HCT116 (cell line): ENCODE data around the gene KRT6A. TPM values are rescaled to one million over a fixed set of nuclear protein-coding genes. Genes with fewer than 3 reads are reported as not detected.
A peak's percentile ranks its signal among the peaks of the same experiment; 100 is the strongest.

ENCODE experiments used
- ATAC-seq: fragments of 200-7000 bp; cut with Tn5 transposase; 2 replicates; pipeline ENCODE4 v1.9.1; 2020; ENCODE audit warnings: mild to moderate bottlenecking, moderate library complexity
- BruUV-seq: library from RNA; stranded (reverse); fragments of 400-500 nt; replicated peaks from 2 replicates; lab custom pipeline; 2021; lab: Mats Ljungman, UMichigan
- CTCF ChIA-PET: fragments of 300-600 bp; sonication (Branson Sonifier 250); formaldehyde crosslinking; loops from one replicate; lab custom pipeline; 2021; ENCODE audit warnings: antibody characterized with exemption; lab: Charles Lee
- POLR2A ChIA-PET: fragments of 300-600, 350-600 bp; sonication (Branson Sonifier 250); formaldehyde crosslinking; loops from one replicate; lab custom pipeline; 2021; ENCODE audit warnings: antibody characterized with exemption; lab: Charles Lee
- RAD21 ChIA-PET, 2 experiments: fragments of 300-600 bp; sonication (Branson Sonifier 250); formaldehyde crosslinking; loops; one replicate each; lab custom pipeline; 2023; ENCODE audit warnings: low total read pairs in 2 of 2; ENCODE audit not compliant: uncharacterized antibody in 2 of 2, unreplicated experiment in 2 of 2, low non-redundant PET in 1 of 2; lab: Charles Lee
- DNase-seq: peaks from one replicate; pipeline ENCODE4 v3.0.0-alpha.2; 2010; ENCODE audit warnings: low read depth, low spot score
- H2AFZ ChIP-seq: fragments of 200-600 bp; shearing (Covaris generic), sonication (generic); 2 replicates; pipeline ENCODE4 v1.6.1; 2017; ENCODE audit warnings: low read depth, mixed run types, mixed read lengths, antibody characterized with exemption, low read length; ENCODE audit not compliant: poor library complexity, severe bottlenecking
- H3K27ac ChIP-seq: 2 replicates; pipeline ENCODE4 v1.5.1; 2012; ENCODE audit warnings: low read depth, low read length
- H3K27me3 ChIP-seq: fragments of 200-600 bp; sonication (generic); 2 replicates; pipeline ENCODE4 v1.6.1; 2016; ENCODE audit warnings: mixed run types, low read length, mixed read lengths; ENCODE audit not compliant: insufficient read depth
- H3K36me3 ChIP-seq, 2 experiments: fragments of 200-500 bp in 1 of 2; fragments of 200-600 bp in 1 of 2; sonication (Bioruptor generic) in 1 of 2; sonication (generic) in 1 of 2; 2 replicates each; pipeline versions ENCODE4 v1.5.1 to v1.6.1; 2014 to 2016; ENCODE audit warnings: low read length in 2 of 2, inconsistent platforms in 1 of 2, mixed read lengths in 1 of 2, mixed run types in 1 of 2; ENCODE audit not compliant: insufficient read depth in 2 of 2, control insufficient read depth in 1 of 2
- H3K4me1 ChIP-seq, 2 experiments: fragments of 200-600 bp in 1 of 2; sonication (generic) in 1 of 2; 2 replicates each; pipeline versions ENCODE4 v1.5.1 to v1.6.1; 2012 to 2017; ENCODE audit warnings: low read length in 2 of 2, inconsistent platforms in 1 of 2, mild to moderate bottlenecking in 1 of 2, mixed read lengths in 1 of 2, mixed run types in 1 of 2, moderate library complexity in 1 of 2; ENCODE audit not compliant: insufficient read depth in 2 of 2, control insufficient read depth in 1 of 2
- H3K4me2 ChIP-seq: fragments of 200-600 bp; sonication (generic); 2 replicates; pipeline ENCODE4 v1.6.1; 2017; ENCODE audit warnings: mixed run types, low read length, mixed read lengths
- H3K4me3 ChIP-seq, 2 experiments: fragments of 200-600 bp in 1 of 2; sonication (generic) in 1 of 2; replicated peaks in 1 of 2; 2 replicates each; pipeline ENCODE4 v1.5.1; 2011 to 2016; ENCODE audit warnings: low read length in 2 of 2, control low read depth in 1 of 2, low read depth in 1 of 2, mild to moderate bottlenecking in 1 of 2, mixed read lengths in 1 of 2, mixed run types in 1 of 2
- H3K79me2 ChIP-seq: fragments of 200-600 bp; sonication (generic); 2 replicates; pipeline ENCODE4 v1.6.1; 2017; ENCODE audit warnings: mild to moderate bottlenecking, mixed run types, low read length, moderate library complexity, mixed read lengths; ENCODE audit not compliant: insufficient read depth
- H3K9ac ChIP-seq: fragments of 200-600 bp; sonication (generic); 2 replicates; pipeline ENCODE4 v1.6.1; 2016; ENCODE audit warnings: low read length, mixed read lengths
- H3K9me2 ChIP-seq: fragments of 200-600 bp; sonication (generic), shearing (Covaris generic); 2 replicates; pipeline ENCODE4 v1.6.1; 2017; ENCODE audit warnings: mixed run types, mild to moderate bottlenecking, moderate library complexity; ENCODE audit not compliant: insufficient read depth
- H3K9me3 ChIP-seq, 2 experiments: fragments of 200-500 bp in 1 of 2; fragments of 200-600 bp in 1 of 2; sonication (Bioruptor generic) in 1 of 2; sonication (generic) in 1 of 2; 2 replicates each; pipeline ENCODE4 v1.6.1; 2014 to 2017; ENCODE audit warnings: low read length in 2 of 2, mixed read lengths in 2 of 2, inconsistent platforms in 1 of 2, low read depth in 1 of 2, mild to moderate bottlenecking in 1 of 2, mixed run types in 1 of 2, moderate library complexity in 1 of 2; ENCODE audit not compliant: control insufficient read depth in 1 of 2, insufficient read depth in 1 of 2
- H4K20me1 ChIP-seq: fragments of 200-600 bp; sonication (generic), shearing (Covaris generic); 2 replicates; pipeline ENCODE4 v1.6.1; 2017; ENCODE audit warnings: mixed run types, mild to moderate bottlenecking, moderate library complexity; ENCODE audit not compliant: insufficient read depth
- CBX3 ChIP-seq: IDR thresholded peaks from 2 replicates; pipeline ENCODE4 v1.6.1; 2012; ENCODE audit warnings: low read depth
- CEBPB ChIP-seq: IDR thresholded peaks from 2 replicates; pipeline ENCODE4 v1.6.1; 2012; ENCODE audit warnings: low read depth
- EGR1 ChIP-seq: IDR thresholded peaks from 2 replicates; pipeline ENCODE4 v1.6.1; 2012; ENCODE audit warnings: low read depth
- ELF1 ChIP-seq: IDR thresholded peaks from 2 replicates; pipeline ENCODE4 v1.6.1; 2012; ENCODE audit warnings: low read depth, borderline replicate concordance
- EZH2phosphoT487 ChIP-seq: fragments of 200-600 bp; IDR thresholded peaks from 2 replicates; pipeline ENCODE4 v1.6.1; 2018; ENCODE audit warnings: antibody characterized with exemption, borderline replicate concordance
- FOSL1 ChIP-seq: IDR thresholded peaks from 2 replicates; pipeline ENCODE4 v1.6.1; 2012; ENCODE audit warnings: low read depth
- JUND ChIP-seq: IDR thresholded peaks from 2 replicates; pipeline ENCODE4 v1.6.1; 2012
- POLR2A ChIP-seq: IDR thresholded peaks from 2 replicates; pipeline ENCODE4 v1.7.0; 2011; ENCODE audit warnings: borderline replicate concordance; ENCODE audit not compliant: insufficient read depth, insufficient read length; ENCODE audit errors: extremely low read depth
- POLR2AphosphoS5 ChIP-seq: IDR thresholded peaks from 2 replicates; pipeline ENCODE4 v1.6.1; 2011; ENCODE audit warnings: mild to moderate bottlenecking, low read depth, low read length, moderate library complexity
- RAD21 ChIP-seq: IDR thresholded peaks from 2 replicates; pipeline ENCODE4 v1.6.1; 2012; ENCODE audit warnings: low read depth, mild to moderate bottlenecking
- SIN3A ChIP-seq: IDR thresholded peaks from 2 replicates; pipeline ENCODE4 v1.6.1; 2012; ENCODE audit warnings: low read depth
- SP1 ChIP-seq: IDR thresholded peaks from 2 replicates; pipeline ENCODE4 v1.6.1; 2012; ENCODE audit warnings: low read depth
- SRF ChIP-seq: IDR thresholded peaks from 2 replicates; pipeline ENCODE4 v1.6.1; 2012; ENCODE audit warnings: low read depth
- YY1 ChIP-seq: IDR thresholded peaks from 2 replicates; pipeline ENCODE4 v1.6.1; 2011; ENCODE audit warnings: low read length, low read depth, moderate library complexity, mild to moderate bottlenecking; ENCODE audit not compliant: insufficient replicate concordance; ENCODE audit errors: extremely low read depth
- ZFX ChIP-seq: fragments of 450-650 bp; IDR thresholded peaks from 2 replicates; pipeline ENCODE4 v1.6.1; 2017
- intact Hi-C: fragments of 100-400 bp; cut with micrococcal nuclease; formaldehyde crosslinking; loops from 2 replicates; pipeline ENCODE4 v1.10.0; 2022
- total RNA-seq: library from RNA; stranded (reverse); gene quantifications from one replicate; pipeline ENCODE4 v1.2.1, GENCODE V29; 2021; ENCODE audit not compliant: unreplicated experiment
- TF ChIP-seq, protein P1 (sequence below): IDR thresholded peaks from 2 replicates; pipeline ENCODE4 v1.6.1; 2011; ENCODE audit warnings: mild to moderate bottlenecking, low read length, moderate library complexity; ENCODE audit not compliant: insufficient replicate concordance; ENCODE audit errors: extremely low read depth
- TF ChIP-seq, protein P2 (sequence below): IDR thresholded peaks from 2 replicates; pipeline ENCODE4 v1.6.1; 2012
- TF ChIP-seq, protein P3 (sequence below): IDR thresholded peaks from 2 replicates; pipeline ENCODE4 v1.6.1; 2012
- TF ChIP-seq, protein P4 (sequence below): IDR thresholded peaks from 2 replicates; pipeline ENCODE4 v1.6.1; 2012; ENCODE audit warnings: low read depth
- TF ChIP-seq, protein P5 (sequence below), 3 experiments: fragments of 200-600 bp in 1 of 3; sonication (generic) in 1 of 3; IDR thresholded peaks in 2 of 3; conservative IDR thresholded peaks in 1 of 3; 2 replicates each; pipeline ENCODE4 v1.5.1; 2012 to 2017; ENCODE audit warnings: low read depth in 2 of 3, low read length in 2 of 3, antibody characterized with exemption in 1 of 3, borderline replicate concordance in 1 of 3, control low read depth in 1 of 3, mild to moderate bottlenecking in 1 of 3, mixed read lengths in 1 of 3, mixed run types in 1 of 3, moderate library complexity in 1 of 3; ENCODE audit not compliant: insufficient read depth in 1 of 3

Gene KRT6A
- total RNA-seq, 1 experiment from 2014 or later = 0.66 TPM

DNA sequence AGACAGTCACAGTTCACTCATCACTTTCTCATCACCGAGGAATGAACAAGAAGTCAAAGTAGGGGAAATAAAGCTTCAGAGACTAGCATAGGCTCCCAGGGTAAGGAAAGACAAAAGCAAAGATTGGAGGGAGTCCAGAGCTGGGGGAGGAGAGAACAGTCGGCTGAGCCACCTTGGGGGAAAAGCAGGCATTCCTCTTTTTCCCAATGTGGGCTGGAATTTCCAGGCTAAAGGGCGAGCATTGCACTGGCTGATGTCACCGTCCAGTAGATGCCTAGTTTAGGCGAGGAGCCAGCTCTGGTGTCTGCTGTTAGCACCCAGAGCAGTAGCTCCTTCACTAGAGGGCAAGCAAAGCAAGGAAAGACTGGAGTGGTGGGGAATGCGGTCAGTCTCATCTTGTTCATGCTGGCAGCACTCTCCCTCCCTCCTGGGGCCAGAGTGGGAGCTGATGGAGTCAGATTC, 50.4 kb downstream of the KRT6A start:
- no peak for TF ChIP-seq YY1
- peak; percentile 75 for TF ChIP-seq FOSL1
- TF ChIP-seq ELF1 = no peak
- TF ChIP-seq ZFX = no peak
- TF ChIP-seq SP1 = peak; percentile 53; the same call in 1 of the 2 replicates
- peak; percentile 35; the same call in 1 of the 2 replicates for TF ChIP-seq EGR1
- peak; percentile 66 for TF ChIP-seq CEBPB
- TF ChIP-seq, protein P1, sequence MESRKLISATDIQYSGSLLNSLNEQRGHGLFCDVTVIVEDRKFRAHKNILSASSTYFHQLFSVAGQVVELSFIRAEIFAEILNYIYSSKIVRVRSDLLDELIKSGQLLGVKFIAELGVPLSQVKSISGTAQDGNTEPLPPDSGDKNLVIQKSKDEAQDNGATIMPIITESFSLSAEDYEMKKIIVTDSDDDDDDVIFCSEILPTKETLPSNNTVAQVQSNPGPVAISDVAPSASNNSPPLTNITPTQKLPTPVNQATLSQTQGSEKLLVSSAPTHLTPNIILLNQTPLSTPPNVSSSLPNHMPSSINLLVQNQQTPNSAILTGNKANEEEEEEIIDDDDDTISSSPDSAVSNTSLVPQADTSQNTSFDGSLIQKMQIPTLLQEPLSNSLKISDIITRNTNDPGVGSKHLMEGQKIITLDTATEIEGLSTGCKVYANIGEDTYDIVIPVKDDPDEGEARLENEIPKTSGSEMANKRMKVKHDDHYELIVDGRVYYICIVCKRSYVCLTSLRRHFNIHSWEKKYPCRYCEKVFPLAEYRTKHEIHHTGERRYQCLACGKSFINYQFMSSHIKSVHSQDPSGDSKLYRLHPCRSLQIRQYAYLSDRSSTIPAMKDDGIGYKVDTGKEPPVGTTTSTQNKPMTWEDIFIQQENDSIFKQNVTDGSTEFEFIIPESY = no peak
- 0 out of 2 replicates have a peak, but pooled peaks have one; percentile 33 for TF ChIP-seq SRF
- peak; percentile 51; the same call in 1 of the 2 replicates for TF ChIP-seq CBX3
- TF ChIP-seq, protein P2, sequence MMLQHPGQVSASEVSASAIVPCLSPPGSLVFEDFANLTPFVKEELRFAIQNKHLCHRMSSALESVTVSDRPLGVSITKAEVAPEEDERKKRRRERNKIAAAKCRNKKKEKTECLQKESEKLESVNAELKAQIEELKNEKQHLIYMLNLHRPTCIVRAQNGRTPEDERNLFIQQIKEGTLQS = peak; percentile 69; the same call in 1 of the 2 replicates
- TF ChIP-seq JUND = no peak
- peak; percentile 50; the same call in 1 of the 2 replicates for TF ChIP-seq POLR2AphosphoS5
- peak; percentile 53; the same call in 1 of the 2 replicates for TF ChIP-seq SIN3A
- TF ChIP-seq, protein P3, sequence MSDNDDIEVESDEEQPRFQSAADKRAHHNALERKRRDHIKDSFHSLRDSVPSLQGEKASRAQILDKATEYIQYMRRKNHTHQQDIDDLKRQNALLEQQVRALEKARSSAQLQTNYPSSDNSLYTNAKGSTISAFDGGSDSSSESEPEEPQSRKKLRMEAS = no peak; the same call in 1 of the 2 replicates
- TF ChIP-seq RAD21 = peak; percentile 63; the same call in 1 of the 2 replicates
- TF ChIP-seq, protein P4, sequence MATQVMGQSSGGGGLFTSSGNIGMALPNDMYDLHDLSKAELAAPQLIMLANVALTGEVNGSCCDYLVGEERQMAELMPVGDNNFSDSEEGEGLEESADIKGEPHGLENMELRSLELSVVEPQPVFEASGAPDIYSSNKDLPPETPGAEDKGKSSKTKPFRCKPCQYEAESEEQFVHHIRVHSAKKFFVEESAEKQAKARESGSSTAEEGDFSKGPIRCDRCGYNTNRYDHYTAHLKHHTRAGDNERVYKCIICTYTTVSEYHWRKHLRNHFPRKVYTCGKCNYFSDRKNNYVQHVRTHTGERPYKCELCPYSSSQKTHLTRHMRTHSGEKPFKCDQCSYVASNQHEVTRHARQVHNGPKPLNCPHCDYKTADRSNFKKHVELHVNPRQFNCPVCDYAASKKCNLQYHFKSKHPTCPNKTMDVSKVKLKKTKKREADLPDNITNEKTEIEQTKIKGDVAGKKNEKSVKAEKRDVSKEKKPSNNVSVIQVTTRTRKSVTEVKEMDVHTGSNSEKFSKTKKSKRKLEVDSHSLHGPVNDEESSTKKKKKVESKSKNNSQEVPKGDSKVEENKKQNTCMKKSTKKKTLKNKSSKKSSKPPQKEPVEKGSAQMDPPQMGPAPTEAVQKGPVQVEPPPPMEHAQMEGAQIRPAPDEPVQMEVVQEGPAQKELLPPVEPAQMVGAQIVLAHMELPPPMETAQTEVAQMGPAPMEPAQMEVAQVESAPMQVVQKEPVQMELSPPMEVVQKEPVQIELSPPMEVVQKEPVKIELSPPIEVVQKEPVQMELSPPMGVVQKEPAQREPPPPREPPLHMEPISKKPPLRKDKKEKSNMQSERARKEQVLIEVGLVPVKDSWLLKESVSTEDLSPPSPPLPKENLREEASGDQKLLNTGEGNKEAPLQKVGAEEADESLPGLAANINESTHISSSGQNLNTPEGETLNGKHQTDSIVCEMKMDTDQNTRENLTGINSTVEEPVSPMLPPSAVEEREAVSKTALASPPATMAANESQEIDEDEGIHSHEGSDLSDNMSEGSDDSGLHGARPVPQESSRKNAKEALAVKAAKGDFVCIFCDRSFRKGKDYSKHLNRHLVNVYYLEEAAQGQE = no peak
- no peak for TF ChIP-seq POLR2A
- no peak for TF ChIP-seq EZH2phosphoT487
- TF ChIP-seq, protein P5, sequence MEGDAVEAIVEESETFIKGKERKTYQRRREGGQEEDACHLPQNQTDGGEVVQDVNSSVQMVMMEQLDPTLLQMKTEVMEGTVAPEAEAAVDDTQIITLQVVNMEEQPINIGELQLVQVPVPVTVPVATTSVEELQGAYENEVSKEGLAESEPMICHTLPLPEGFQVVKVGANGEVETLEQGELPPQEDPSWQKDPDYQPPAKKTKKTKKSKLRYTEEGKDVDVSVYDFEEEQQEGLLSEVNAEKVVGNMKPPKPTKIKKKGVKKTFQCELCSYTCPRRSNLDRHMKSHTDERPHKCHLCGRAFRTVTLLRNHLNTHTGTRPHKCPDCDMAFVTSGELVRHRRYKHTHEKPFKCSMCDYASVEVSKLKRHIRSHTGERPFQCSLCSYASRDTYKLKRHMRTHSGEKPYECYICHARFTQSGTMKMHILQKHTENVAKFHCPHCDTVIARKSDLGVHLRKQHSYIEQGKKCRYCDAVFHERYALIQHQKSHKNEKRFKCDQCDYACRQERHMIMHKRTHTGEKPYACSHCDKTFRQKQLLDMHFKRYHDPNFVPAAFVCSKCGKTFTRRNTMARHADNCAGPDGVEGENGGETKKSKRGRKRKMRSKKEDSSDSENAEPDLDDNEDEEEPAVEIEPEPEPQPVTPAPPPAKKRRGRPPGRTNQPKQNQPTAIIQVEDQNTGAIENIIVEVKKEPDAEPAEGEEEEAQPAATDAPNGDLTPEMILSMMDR (IDR thresholded peaks at IDR 0.05 in 2 of 3, conservative IDR thresholded peaks at IDR 0.05 in 1 of 3; ENCODE audit: borderline replicate concordance in 1 of 3, insufficient read depth in 1 of 3, low read depth in 2 of 3, low read length in 2 of 3) = peak; percentile 21 to 28 (median 22); a peak in 1 of 6 replicates
- TF ChIP-seq, all 23 proteins: peak for 11
- no peaks in the 10 kb centered on the region for H3K79me2 ChIP-seq
- H3K27me3 ChIP-seq = no peaks in the 10 kb centered on the region
- H3K9me2 ChIP-seq = no peaks in the 10 kb centered on the region
- no peaks in the 10 kb centered on the region for H4K20me1 ChIP-seq
- H3K4me3 ChIP-seq = peak overlapping the region in 1 of 2 experiments; percentile 1; a peak in 1 of 4 replicates
- ChIA-PET POLR2A (no interaction called here), RAD21 (interaction anchor here in 1 of 2 experiments (0.6 kb wide), 1 partner anchor 119 kb away, joined by 3 read pairs; no protein-coding TSS in a partner anchor), CTCF (interaction anchor here (2.8 kb wide), 1 partner anchor 47 kb away, joined by 9 read pairs; no protein-coding TSS in a partner anchor)
- peaks cover 28 to 67% of the 10 kb centered on the region in 2 experiments for H3K4me1 ChIP-seq
- H3K36me3 ChIP-seq = no peaks in the 10 kb centered on the region
- peak overlapping the region; percentile 68 for H3K4me2 ChIP-seq
- peak overlapping the region; percentile 47 for H3K9ac ChIP-seq
- no TSS peak for BruUV-seq
- H3K9me3 ChIP-seq = no peaks in the 10 kb centered on the region
- H3K27ac ChIP-seq = peak overlapping the region; percentile 37; the same call in 1 of the 2 replicates
- no peak overlapping the region for H2AFZ ChIP-seq
- intact Hi-C loops = no loop called here
- ATAC-seq (peak; percentile 67), DNase-seq (peak; percentile 59)
